GM21515 (cell line): ENCODE data around the gene ZC3H8.
"Not testable (repeated sequence)": the region's sequence is repeated elsewhere in the genome, so short reads cannot be mapped to it uniquely, and the experiment has no call there.

Experiments
- ATAC-seq: cut with Tn5 transposase; IDR thresholded peaks from one replicate; pipeline ENCODE4 v1.9.1; 2021; ENCODE audit not compliant: unreplicated experiment

Gene ZC3H8

DNA sequence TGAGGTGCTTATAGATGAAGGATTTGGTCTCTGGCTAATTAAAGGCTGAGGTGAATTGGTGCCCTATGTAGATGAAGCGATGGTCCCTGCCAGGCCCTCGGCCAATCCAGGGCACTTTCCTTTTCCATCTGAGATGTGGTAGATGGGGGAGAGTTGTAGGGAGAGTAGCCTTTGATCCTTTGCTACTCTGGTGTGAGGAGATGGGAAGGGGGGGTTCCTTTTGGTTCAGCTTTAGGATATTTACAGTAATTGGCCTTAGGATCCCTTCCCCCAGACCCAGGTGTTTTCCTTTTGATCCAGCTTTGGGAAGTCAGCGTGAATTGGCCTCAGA is 5.4 kb upstream of the ZC3H8 start:
- no peak for ATAC-seq

DNA sequence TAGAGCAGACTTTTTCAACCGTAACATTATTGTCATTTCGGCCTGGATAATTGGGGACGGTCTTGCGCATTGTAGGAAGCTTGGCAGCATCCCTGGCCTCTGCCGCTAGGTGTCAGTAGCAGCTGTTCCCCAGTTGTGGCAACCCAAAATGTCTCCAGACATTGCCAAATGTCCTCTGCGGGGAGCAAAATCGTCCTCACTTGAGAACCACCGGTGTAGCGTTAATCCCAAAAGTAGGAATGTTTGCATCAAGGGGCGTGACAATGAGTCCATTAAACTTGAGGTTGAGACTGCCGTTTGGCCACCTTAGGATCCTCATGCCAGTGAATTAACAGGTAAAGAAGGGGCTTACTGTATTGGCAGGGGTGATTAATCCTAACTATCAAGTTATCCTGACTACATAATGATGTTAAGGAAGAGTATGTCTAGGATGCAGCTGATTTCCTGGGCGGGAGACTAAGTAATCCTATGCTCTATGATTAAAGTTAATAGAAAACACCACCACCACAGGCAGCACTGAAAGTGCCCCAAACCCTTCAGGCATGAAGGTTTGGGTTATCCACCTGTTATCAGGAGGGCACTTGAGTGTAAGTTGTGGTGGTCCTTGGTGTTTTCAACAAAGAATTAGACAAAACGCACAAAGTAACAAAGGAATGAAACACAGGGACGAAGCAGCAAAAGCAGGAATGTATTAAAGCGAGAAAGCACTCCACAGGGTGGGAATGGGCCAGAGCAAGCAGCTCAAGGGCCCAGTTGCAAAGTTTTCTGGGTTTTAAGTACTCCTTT is 4.9 kb upstream of the ZC3H8 start:
- ATAC-seq = no peak

DNA sequence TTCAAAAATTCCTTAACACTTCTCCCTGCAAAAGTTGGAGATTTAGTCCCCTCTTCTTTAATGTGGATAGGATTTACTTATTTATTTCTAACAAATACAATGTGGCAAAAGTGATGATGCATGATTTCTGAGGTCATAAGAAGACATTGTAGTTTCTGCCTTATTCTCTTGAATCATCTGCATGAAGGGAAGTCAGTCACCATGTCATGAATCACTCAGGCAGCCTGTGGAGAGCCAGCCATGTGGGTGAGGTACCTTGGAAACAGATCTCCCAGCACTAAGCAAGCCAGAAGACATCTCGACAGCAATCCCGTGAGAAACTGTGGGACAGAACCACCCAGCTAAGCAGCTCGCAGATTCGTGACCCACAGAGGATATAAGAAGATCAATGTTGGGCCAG is 2.7 kb upstream of the ZC3H8 start:
- no peak for ATAC-seq

DNA sequence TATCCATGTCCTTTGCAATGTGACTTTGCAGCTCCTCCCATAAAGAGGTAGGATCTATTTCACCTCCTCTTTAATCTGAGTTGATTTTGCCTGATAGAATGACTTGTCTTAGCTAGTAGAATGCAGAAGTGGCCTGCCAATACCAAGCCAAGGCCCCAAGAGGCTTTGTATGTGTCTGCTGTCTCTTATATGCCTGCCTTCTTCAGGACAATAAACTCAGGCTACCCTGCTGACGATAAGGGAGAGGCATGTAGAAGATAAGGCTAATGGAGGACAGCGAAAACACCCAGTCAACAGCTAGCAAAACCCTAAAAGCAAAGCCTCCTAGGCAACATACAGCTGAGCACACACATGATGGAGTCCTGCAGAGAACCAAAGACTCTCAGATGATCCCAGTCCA is 1.8 kb upstream of the ZC3H8 start:
- no peak for ATAC-seq

DNA sequence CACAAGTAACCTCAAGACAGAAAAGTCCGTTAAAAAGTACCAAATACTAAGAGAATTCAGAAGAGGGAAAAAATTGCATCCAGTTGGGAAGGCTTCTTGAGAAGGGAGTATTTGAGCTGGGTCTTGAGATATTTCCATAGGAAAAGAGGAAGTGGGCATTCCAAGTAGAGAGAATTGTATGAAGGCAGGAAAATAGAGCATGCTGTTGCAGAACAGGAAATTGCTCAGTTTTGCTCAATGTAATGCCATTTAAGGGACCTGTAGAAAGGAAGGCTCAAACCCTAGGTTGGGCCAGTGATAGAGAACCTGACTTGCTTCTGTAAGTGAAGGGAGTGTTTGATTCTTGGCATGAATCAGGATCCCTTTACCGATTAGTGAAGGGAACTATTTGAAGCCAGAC is 1.0 kb upstream of the ZC3H8 start:
- no peak for ATAC-seq

DNA sequence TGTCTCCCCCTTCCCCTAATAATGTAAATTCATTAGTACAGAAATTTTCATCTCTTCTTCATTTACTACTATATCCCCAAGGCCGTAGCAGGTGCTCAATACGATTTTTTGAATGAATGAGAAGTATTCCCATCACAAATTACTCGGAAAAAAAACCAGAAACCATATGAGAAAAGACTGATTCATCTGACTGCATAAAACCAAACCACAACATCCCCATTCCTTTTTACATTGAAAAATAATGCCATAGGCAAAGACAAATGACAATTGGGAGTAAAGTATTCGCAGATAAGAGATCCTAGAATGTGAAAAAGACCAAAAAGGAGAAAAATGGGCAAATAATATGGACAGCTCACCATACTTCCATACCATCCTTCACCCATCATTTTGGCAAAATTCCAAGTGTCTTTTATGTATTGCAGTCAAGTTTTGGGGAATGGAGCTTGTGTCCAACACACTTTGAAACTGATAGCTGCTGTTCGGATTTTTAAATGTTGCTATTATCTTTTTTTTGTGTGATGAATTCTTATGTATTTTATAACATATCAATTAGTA is 1.5 kb downstream of the ZC3H8 start:
- ATAC-seq = no peak

DNA sequence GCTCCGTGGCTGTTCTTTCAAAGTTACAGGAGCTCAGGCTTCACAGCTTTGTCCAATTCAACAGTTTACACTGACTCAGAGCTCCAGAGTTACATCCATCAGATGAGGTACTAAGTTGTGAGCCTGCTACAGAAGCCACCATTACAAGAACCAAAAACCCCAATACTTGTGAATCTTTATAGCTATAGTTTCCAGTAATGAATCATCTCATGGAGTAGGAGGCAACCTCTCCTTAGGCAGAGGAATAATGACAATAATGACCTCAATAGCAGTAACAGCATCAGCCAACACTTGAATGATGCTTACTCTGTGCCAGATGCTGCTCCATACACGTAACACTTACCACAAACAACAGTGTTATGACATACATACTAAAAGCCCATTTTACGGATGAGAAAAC is 3.6 kb downstream of the ZC3H8 start:
- no peak for ATAC-seq

DNA sequence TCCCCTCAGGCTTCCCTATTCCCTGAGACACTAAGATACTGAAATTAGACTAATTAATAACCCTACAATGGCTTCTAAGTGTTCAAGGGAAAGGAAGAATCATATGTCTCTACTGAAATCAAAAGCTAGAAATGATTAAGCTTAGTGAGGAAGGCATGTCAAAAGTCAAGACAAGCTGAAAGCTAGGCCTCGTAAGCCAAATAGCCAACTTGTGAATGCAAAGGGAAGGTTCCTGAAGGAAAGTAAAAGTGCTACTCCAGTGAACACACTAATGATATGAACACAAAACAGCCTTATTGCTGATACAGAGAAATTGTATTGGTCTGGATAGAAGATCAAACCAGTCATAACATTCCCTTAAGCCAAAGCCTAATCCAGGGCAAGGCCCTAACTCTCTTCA is 10.0 kb downstream of the ZC3H8 start:
- ATAC-seq = no peak

DNA sequence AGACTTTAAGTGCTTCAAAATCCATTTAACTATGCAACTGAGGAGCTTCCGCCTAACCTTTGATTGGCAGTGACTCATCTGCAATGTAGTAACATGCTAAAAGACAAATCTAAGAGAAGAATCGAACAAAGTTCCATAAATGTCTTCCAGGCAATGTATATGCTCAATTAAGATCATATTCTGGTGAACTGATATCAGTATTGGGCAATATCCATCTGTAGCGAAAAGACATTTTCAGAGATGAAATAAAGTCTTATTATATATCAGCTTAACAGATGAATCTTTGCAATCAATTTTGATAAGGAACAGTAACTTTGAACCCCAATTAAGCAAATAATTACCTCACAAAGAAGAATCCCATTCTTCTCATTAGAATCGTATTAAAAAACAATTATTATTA is 11.6 kb downstream of the ZC3H8 start:
- ATAC-seq = no peak

DNA sequence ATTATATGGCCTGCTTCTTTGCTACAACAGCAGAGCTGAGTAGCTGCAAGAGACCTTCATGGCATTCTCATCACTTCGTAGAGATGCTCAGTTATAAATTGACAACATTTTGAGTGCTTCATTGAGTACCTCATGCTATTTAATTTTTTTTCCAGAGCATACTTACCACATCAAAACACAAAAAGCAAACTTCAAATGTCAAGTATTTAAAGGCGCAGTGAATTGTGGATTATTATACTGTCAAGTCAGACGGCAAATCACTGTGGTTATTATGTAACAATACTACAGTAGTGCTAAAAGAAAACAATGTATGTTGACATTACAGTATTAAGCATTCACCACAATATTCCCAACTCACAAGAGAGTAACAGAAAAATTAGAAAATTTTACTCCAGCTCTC is 12.5 kb downstream of the ZC3H8 start:
- no peak for ATAC-seq

DNA sequence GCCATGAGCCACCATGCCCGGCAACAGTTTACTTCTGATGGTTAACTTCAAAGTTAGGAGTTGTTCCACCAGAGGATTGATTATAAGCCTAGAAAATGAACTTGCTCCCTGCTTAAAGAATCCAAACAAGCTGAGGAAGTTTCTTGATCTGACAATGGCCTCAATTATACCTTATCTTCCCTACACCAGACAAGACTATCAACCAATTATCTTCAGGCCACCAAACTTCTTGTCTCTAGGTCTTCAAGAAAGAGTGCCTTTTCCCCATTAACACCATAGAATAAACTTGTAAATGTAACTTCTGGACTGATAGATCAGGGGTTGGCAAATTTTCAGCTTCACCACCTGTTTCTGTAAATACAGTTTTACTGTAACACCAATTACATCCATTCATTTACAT is 15.0 kb downstream of the ZC3H8 start:
- ATAC-seq = no peak

DNA sequence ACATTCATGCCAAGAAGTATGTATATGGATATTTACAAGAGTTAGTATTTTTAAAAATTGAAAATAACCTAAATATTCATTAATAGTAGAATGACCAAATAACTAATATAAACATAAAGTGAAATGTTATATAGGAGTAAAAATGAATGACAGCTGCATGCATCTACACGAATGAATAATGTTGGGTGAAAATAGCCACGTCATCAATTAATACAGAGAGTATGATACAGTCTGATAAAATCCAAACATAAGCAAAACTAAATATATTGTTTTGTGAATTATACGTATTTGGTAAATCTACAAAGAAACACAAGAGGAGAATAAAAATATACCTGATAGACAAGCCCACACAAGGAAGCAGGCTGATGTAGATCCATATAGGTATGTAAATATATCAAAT is 24.5 kb downstream of the ZC3H8 start:
- ATAC-seq = no peak

DNA sequence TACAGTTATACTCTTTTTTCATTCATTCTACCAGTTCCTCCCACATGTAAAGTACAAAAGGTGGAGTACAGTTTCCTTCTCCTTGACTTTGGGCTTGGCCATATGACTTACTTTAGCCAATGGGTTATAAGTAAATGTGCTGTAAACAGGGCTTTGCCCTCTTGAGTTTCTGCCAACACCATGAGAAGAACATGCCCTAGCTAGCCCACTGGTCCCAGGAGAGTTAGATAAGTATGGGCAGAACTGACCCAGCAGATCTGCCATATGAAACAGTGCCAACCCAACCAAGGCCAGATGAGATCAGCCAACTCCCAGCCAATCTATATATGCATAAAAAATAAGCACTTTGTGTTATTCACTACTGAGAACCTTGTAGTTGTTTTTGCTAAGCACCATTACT is 25.5 kb downstream of the ZC3H8 start:
- no peak for ATAC-seq

DNA sequence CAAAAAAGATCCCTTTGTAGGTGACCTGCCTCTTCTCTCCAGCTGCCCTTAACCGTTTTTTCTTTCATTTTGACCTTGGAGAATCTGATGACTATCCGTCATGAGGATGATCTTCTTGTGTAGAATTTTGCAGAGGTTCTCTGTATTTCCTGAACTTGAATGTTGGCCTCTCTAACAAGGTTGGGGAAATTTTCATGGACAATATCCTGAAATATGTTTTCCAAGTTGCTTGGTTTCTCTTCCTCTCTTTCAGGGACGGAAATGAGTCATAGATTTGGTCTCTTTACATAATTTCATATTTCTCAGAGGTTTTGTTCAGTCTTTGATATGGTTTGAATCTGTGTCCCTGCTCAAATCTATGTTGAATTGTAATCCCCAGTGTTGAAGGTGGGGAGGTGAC is 34.0 kb downstream of the ZC3H8 start:
- ATAC-seq = no peak

DNA sequence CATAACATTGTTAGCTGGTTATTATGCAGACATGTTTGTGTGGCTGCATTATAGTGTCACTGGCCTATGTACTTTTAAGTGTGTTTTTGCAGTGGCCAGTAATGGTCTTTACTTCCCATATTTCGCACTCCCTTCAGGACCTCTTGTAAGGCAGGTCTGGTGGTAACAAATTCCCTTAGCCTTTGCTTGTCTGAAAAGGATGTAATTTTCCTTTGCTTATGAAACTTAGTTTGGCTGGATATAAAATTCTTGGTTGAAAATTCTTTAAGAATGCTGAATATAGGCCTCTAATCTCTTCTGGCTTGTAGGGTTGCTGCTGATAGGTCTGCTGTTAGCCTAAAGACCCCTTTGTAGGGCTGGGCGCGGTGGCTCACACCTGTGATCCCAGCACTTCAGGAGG is 34.7 kb downstream of the ZC3H8 start:
- no peak for ATAC-seq

DNA sequence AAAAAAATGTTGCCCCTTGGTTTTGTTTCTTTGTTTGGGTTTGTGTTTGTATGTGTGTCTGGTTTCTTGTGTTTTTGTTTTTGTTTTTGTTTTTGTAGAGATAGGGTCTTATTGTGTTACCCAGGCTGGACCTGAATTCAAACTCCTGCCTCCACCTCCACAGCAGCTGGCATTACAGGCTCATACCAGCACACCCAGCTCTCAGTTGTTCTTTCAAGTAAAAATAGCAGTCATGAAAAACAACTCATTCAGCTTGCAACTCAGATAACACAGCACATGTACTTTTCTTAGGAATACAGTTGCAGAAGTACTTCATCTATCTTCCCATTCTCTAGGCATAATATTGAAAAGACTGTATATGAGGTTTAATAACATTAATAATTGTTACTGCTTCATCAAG is 37.0 kb downstream of the ZC3H8 start:
- no peak for ATAC-seq

DNA sequence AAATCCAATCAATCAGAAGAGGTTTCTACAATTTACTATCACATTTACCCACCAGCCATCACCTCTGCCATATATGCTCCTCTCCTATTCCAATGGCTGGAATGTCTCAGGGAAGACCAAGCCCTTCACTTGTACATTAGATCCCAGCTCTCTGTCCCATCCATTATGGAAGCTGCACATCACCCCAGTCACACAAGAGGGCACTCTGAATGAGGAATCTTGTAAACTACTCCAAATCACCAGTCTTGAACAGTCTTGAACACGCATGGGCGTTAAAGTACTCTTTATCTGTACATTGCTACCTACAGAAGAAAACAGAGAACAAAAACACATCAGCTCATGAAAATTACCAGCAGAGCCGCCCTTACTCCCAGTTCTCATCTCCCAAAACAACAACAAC is 38.7 kb downstream of the ZC3H8 start:
- no peak for ATAC-seq

DNA sequence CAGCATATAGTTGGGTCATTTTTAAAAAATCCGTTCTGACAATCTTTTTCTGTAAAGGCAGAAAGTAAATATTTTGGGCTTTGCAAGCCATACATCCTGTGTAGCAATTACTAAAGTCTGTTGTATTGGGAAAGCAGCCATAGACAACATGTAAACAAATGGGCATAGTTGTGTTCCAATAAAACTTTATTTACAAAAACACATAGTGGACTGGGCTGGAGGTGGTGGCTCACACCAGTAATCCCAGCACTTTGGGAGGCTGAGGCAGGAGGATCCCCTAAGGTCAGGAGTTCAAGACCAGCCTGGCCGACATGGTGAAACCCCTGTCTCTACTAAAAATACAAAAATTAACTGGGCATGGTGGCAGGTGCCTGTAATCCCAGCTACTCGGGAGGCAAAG is 46.9 kb downstream of the ZC3H8 start:
- ATAC-seq = not testable (repeated sequence)

DNA sequence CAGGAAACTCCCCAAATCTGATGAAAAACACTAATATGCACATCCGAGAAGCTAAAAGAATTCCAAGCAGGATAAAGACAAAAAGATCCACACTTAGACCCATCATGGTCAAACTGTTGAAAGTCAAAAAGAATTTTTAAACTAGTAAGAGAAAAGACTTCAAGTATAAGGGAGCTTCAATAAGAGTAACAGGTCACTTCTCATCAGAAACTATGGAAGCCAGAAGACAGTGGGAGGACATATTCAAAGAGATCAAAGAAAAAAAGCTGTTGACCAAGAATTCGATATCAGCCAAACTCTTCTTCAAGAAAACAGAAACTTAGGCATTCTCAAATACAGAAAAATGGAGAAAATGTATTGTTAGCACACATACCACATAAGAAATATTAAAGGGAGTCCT is 50.4 kb downstream of the ZC3H8 start:
- ATAC-seq = no peak

DNA sequence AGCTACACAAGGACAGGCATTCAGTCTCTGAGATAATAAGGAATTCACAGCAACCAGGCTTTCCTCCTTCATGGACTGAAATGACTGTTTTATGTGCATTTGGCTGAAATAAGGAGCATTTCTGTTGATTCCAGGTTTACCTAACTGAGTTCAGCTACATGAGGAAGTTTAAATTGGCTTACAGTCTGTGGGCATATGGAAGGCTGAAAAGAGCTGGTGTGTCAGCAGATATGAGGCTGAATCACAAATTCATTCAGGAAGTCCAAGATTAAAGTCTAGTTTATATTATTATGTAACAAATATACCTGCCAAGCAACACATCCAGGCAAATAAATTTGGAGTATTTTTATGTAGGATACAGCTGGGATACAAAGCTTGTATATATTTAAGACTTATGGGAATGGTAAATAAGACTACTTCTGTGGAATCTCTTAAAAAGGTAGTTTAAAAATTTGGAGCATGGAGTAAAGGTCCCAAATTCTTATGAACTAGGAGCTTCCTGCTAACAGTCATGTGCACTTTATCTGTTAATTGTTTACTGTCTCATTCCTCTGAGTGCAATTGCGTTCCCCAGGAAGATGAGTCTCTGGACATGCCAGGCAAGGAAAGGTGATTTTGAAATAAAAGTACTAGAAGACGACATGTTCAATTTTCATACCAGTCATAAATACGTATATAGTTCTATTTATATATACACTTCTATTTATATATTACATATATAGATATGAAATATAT is 53.0 kb downstream of the ZC3H8 start:
- ATAC-seq = no peak

DNA sequence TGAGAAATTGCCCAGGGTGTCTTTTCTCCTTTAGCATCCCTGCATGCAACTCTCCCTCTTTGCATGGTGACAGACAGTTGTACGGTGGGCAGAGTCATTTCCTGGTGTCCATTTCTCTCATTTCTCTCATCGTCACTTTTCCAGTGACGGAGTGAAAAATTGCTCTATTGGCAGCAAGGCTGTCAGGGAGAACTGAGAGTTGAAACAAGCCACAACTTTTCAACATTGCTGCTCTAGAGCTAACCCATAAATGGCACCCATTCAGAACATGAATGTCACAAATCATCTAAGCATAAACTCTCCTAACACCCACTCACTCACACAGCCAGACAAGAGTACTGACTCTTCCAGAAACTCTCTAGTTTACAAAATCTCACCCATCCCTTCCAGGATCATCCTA is 55.7 kb downstream of the ZC3H8 start:
- ATAC-seq = no peak

DNA sequence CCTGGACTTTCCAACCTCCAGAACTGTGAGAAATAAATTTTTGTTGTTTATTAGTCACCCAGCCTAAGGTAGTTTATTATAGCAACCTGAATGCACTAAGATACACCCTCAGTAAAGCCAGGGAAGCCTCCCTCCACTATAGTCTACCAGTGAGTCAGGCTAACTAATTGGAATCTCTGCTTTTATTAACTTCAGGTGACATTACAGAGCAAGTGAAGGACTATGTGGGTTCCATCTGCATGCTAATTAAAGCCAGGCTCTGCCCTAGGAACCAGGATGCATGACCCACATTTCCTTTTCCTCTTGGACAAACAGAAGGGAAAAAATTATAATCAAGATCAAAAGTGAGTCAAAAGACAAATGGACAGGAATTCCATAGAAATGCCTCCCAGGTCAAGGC is 56.1 kb downstream of the ZC3H8 start:
- no peak for ATAC-seq

DNA sequence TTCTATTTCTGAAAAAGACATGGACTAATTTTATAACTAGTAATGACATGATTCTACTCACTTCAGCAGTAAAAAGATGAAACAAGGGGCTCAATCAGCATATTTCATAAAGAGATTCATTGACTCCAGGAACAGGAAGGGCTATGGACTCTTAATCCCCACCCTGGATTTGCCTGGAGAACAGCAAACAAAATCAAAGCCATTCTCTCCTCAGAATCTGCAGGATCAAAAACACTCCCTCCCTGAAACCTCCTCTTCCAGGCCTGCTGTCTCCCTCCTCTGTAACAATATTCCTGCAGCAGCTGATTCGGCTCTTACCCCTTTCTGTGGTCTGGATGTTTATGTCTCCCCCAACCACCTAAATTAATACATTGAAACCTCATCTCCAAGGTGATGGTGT is 57.0 kb downstream of the ZC3H8 start:
- ATAC-seq = no peak
